ENCODE results near the gene PTPRK. TPM values are rescaled to one million over a fixed set of nuclear protein-coding genes. Genes with fewer than 3 reads are reported as not detected.

PTPRK gene
- total and polyA plus RNA-seq, 2 donors (not counting 1 experiment from before 2014, with no cell fraction given): 16.2 to 18.7 TPM

GRCh38 chr6:128275681-128276080 is 244.7 kb downstream of the PTPRK start:
- Histone ChIP-seq H3K27me3 (replicated peaks in 1 of 4; ENCODE audit: control extremely low read depth in 1 of 4, control insufficient read depth in 3 of 4, insufficient read depth in 4 of 4, low read length in 3 of 4) (no peaks in the 10 kb centered on the region), H3K4me1 (ENCODE audit: control insufficient read depth in 2 of 2, insufficient read depth in 2 of 2, low read length in 2 of 2) (no peaks in the 10 kb centered on the region), H3K36me3 (replicated peaks in 1 of 2; ENCODE audit: control extremely low read depth in 1 of 2, control insufficient read depth in 1 of 2, extremely low read depth in 1 of 2, insufficient read depth in 2 of 2, low read length in 1 of 2) (no peaks in the 10 kb centered on the region), H3K27ac (ENCODE audit: low read length in 2 of 2) (no peak overlapping the region), H4K20me1 (ENCODE audit: control insufficient read depth, insufficient read depth, low read length, poor library complexity, severe bottlenecking) (no peaks in the 10 kb centered on the region), H3K4me2 (replicated peaks; ENCODE audit: low read depth, low read length, poor library complexity, severe bottlenecking) (no peak overlapping the region), H3K9ac (ENCODE audit: low read length) (no peak overlapping the region), H2AFZ (ENCODE audit: insufficient read depth, low read depth, low read length, poor library complexity, severe bottlenecking) (no peak overlapping the region), H3K4me3 (ENCODE audit: control extremely low read depth in 1 of 5, extremely low read depth in 1 of 5, insufficient read depth in 1 of 5, low read depth in 2 of 5, low read length in 4 of 5) (no peak overlapping the region), H3K79me2 (ENCODE audit: control insufficient read depth, insufficient read depth, low read length) (no peaks in the 10 kb centered on the region), H3K9me3 (ENCODE audit: control extremely low read depth in 1 of 3, control insufficient read depth in 2 of 3, insufficient read depth in 1 of 3, low read length in 2 of 3) (no peaks in the 10 kb centered on the region)
- CTCF ChIA-PET: no interaction called here
- no peaks in the 10 kb centered on the region for H3K27me3 Mint-ChIP-seq
- H3K9me3 Mint-ChIP-seq (ENCODE audit: insufficient read depth): no peaks in the 10 kb centered on the region
- no peaks in the 10 kb centered on the region for H3K4me1 Mint-ChIP-seq
- POLR2A ChIA-PET: no interaction called here
- no peak overlapping the region for H3K4me3 Mint-ChIP-seq
- DNase-seq (no peak), ATAC-seq (ENCODE audit: low read depth) (no peak)
- H3K27ac Mint-ChIP-seq: no peak overlapping the region
- intact Hi-C loops (cut with micrococcal nuclease): no loop called here
- TF ChIP-seq EZH2 (IDR thresholded peaks at IDR 0.05; ENCODE audit: borderline replicate concordance, insufficient read depth, low read depth, low read length, poor library complexity, severe bottlenecking): no peak
- TF ChIP-seq, protein P1, sequence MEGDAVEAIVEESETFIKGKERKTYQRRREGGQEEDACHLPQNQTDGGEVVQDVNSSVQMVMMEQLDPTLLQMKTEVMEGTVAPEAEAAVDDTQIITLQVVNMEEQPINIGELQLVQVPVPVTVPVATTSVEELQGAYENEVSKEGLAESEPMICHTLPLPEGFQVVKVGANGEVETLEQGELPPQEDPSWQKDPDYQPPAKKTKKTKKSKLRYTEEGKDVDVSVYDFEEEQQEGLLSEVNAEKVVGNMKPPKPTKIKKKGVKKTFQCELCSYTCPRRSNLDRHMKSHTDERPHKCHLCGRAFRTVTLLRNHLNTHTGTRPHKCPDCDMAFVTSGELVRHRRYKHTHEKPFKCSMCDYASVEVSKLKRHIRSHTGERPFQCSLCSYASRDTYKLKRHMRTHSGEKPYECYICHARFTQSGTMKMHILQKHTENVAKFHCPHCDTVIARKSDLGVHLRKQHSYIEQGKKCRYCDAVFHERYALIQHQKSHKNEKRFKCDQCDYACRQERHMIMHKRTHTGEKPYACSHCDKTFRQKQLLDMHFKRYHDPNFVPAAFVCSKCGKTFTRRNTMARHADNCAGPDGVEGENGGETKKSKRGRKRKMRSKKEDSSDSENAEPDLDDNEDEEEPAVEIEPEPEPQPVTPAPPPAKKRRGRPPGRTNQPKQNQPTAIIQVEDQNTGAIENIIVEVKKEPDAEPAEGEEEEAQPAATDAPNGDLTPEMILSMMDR (IDR thresholded peaks at IDR 0.05): no peak

GRCh38 chr6:128275030-128275429 is 245.4 kb downstream of the PTPRK start:
- no peak overlapping the region for H3K4me2 ChIP-seq (replicated peaks; ENCODE audit: low read depth, low read length, poor library complexity, severe bottlenecking)
- no peaks in the 10 kb centered on the region for H3K9me3 ChIP-seq (ENCODE audit: control extremely low read depth in 1 of 3, control insufficient read depth in 2 of 3, insufficient read depth in 1 of 3, low read length in 2 of 3)
- H2AFZ ChIP-seq (ENCODE audit: insufficient read depth, low read depth, low read length, poor library complexity, severe bottlenecking): no peak overlapping the region
- no peak overlapping the region for H3K9ac ChIP-seq (ENCODE audit: low read length)
- Mint-ChIP-seq H3K4me3 (no peak overlapping the region), H3K4me1 (no peaks in the 10 kb centered on the region), H3K27ac (no peak overlapping the region), H3K27me3 (no peaks in the 10 kb centered on the region), H3K9me3 (ENCODE audit: insufficient read depth) (no peaks in the 10 kb centered on the region)
- no peaks in the 10 kb centered on the region for H3K4me1 ChIP-seq (ENCODE audit: control insufficient read depth in 2 of 2, insufficient read depth in 2 of 2, low read length in 2 of 2)
- H3K4me3 ChIP-seq (ENCODE audit: control extremely low read depth in 1 of 5, extremely low read depth in 1 of 5, insufficient read depth in 1 of 5, low read depth in 2 of 5, low read length in 4 of 5): no peak overlapping the region
- no peaks in the 10 kb centered on the region for H3K36me3 ChIP-seq (replicated peaks in 1 of 2; ENCODE audit: control extremely low read depth in 1 of 2, control insufficient read depth in 1 of 2, extremely low read depth in 1 of 2, insufficient read depth in 2 of 2, low read length in 1 of 2)
- TF ChIP-seq, protein P1 (IDR thresholded peaks at IDR 0.05): no peak
- no peak for TF ChIP-seq EZH2 (IDR thresholded peaks at IDR 0.05; ENCODE audit: borderline replicate concordance, insufficient read depth, low read depth, low read length, poor library complexity, severe bottlenecking)
- intact Hi-C loops (cut with micrococcal nuclease): no loop called here
- no peaks in the 10 kb centered on the region for H3K27me3 ChIP-seq (replicated peaks in 1 of 4; ENCODE audit: control extremely low read depth in 1 of 4, control insufficient read depth in 3 of 4, insufficient read depth in 4 of 4, low read length in 3 of 4)
- no peak for ATAC-seq (ENCODE audit: low read depth)
- CTCF ChIA-PET: no interaction called here
- no peak for DNase-seq
- POLR2A ChIA-PET: no interaction called here
- H3K27ac ChIP-seq (ENCODE audit: low read length in 2 of 2): no peak overlapping the region
- WGBS (ENCODE audit: insufficient coverage): no CpG with 5 or more reads among the region's 1 CpG
- no peaks in the 10 kb centered on the region for H4K20me1 ChIP-seq (ENCODE audit: control insufficient read depth, insufficient read depth, low read length, poor library complexity, severe bottlenecking)
- no peaks in the 10 kb centered on the region for H3K79me2 ChIP-seq (ENCODE audit: control insufficient read depth, insufficient read depth, low read length)
